ENCODE measurements around the gene F7. TPM values are rescaled to one million over a fixed set of nuclear protein-coding genes. Genes with fewer than 3 reads are reported as not detected.

Gene F7
- total and polyA plus RNA-seq, 2 donors, result 0.14 to 0.24 TPM

GRCh38 chr13:113061796-113062425 is 43.7 kb upstream of the F7 start:
- 94% methylated on average over 14 of the region's 14 CpGs for WGBS
- Histone ChIP-seq H3K4me1 (ENCODE audit: control insufficient read depth in 2 of 2, insufficient read depth in 2 of 2, low read length in 2 of 2) (no peaks in the 10 kb centered on the region), H3K9me3 (ENCODE audit: control insufficient read depth in 2 of 2, insufficient read depth in 1 of 2, low read length in 1 of 2) (peaks cover 0 to 26% of the 10 kb centered on the region in 2 donors), H3K36me3 (ENCODE audit: control insufficient read depth in 2 of 2, insufficient read depth in 2 of 2, low read length in 1 of 2) (no peaks in the 10 kb centered on the region), H3K4me3 (ENCODE audit: low read length in 2 of 2) (no peak overlapping the region), H3K27me3 (ENCODE audit: control insufficient read depth in 2 of 2, insufficient read depth in 1 of 2, low read length in 1 of 2) (no peaks in the 10 kb centered on the region), H3K27ac (ENCODE audit: low read depth in 1 of 2, low read length in 1 of 2) (no peak overlapping the region)
- no peak for DNase-seq (ENCODE audit: low read depth in 6 of 9, low spot score in 9 of 9)

- no peak for DNase-seq (ENCODE audit: low read depth in 6 of 9, low spot score in 9 of 9)
- WGBS, result 97% methylated on average over 14 of the region's 14 CpGs
- Histone ChIP-seq H3K4me1 (ENCODE audit: control insufficient read depth in 2 of 2, insufficient read depth in 2 of 2, low read length in 2 of 2) (no peaks in the 10 kb centered on the region), H3K36me3 (ENCODE audit: control insufficient read depth in 2 of 2, insufficient read depth in 2 of 2, low read length in 1 of 2) (no peaks in the 10 kb centered on the region), H3K4me3 (ENCODE audit: low read length in 2 of 2) (no peak overlapping the region), H3K27ac (ENCODE audit: low read depth in 1 of 2, low read length in 1 of 2) (no peak overlapping the region), H3K9me3 (ENCODE audit: control insufficient read depth in 2 of 2, insufficient read depth in 1 of 2, low read length in 1 of 2) (peaks cover 0 to 18% of the 10 kb centered on the region in 2 donors), H3K27me3 (ENCODE audit: control insufficient read depth in 2 of 2, insufficient read depth in 1 of 2, low read length in 1 of 2) (no peaks in the 10 kb centered on the region)
Measured at GRCh38 chr13:113062691-113063090, 42.9 kb upstream of the F7 start.

GRCh38 chr13:113063091-113063491 is 42.5 kb upstream of the F7 start:
- 97% methylated on average over 22 of the region's 22 CpGs for WGBS

GRCh38 chr13:113064000-113064533 is 41.5 kb upstream of the F7 start:
- no peak overlapping the region for H3K27ac ChIP-seq (ENCODE audit: low read depth in 1 of 2, low read length in 1 of 2)
- no peaks in the 10 kb centered on the region for H3K4me1 ChIP-seq (ENCODE audit: control insufficient read depth in 2 of 2, insufficient read depth in 2 of 2, low read length in 2 of 2)
- peaks cover 0 to 7% of the 10 kb centered on the region in 2 donors for H3K9me3 ChIP-seq (ENCODE audit: control insufficient read depth in 2 of 2, insufficient read depth in 1 of 2, low read length in 1 of 2)
- no peaks in the 10 kb centered on the region for H3K27me3 ChIP-seq (ENCODE audit: control insufficient read depth in 2 of 2, insufficient read depth in 1 of 2, low read length in 1 of 2)
- H3K36me3 ChIP-seq (ENCODE audit: control insufficient read depth in 2 of 2, insufficient read depth in 2 of 2, low read length in 1 of 2), result no peaks in the 10 kb centered on the region
- no peak for DNase-seq (ENCODE audit: low read depth in 6 of 9, low spot score in 9 of 9)
- H3K4me3 ChIP-seq (ENCODE audit: low read length in 2 of 2), result no peak overlapping the region
- WGBS, result 96% methylated on average over 29 of the region's 29 CpGs

More at GRCh38 chr13:113063091-113063491, 42.5 kb upstream of the F7 start:
- no peaks in the 10 kb centered on the region for H3K36me3 ChIP-seq (ENCODE audit: control insufficient read depth in 2 of 2, insufficient read depth in 2 of 2, low read length in 1 of 2)
- no peaks in the 10 kb centered on the region for H3K4me1 ChIP-seq (ENCODE audit: control insufficient read depth in 2 of 2, insufficient read depth in 2 of 2, low read length in 2 of 2)
- H3K9me3 ChIP-seq (ENCODE audit: control insufficient read depth in 2 of 2, insufficient read depth in 1 of 2, low read length in 1 of 2), result peaks cover 0 to 14% of the 10 kb centered on the region in 2 donors
- DNase-seq (ENCODE audit: low read depth in 6 of 9, low spot score in 9 of 9), result no peak
- H3K27me3 ChIP-seq (ENCODE audit: control insufficient read depth in 2 of 2, insufficient read depth in 1 of 2, low read length in 1 of 2), result no peaks in the 10 kb centered on the region
- no peak overlapping the region for H3K27ac ChIP-seq (ENCODE audit: low read depth in 1 of 2, low read length in 1 of 2)
- no peak overlapping the region for H3K4me3 ChIP-seq (ENCODE audit: low read length in 2 of 2)

- no peak overlapping the region for H3K4me3 ChIP-seq (ENCODE audit: low read length in 2 of 2)
- H3K4me1 ChIP-seq (ENCODE audit: control insufficient read depth in 2 of 2, insufficient read depth in 2 of 2, low read length in 2 of 2), result no peaks in the 10 kb centered on the region
- 94% methylated on average over 41 of the region's 41 CpGs for WGBS
- H3K9me3 ChIP-seq (ENCODE audit: control insufficient read depth in 2 of 2, insufficient read depth in 1 of 2, low read length in 1 of 2), result peaks cover 0 to 9% of the 10 kb centered on the region in 2 donors
- H3K36me3 ChIP-seq (ENCODE audit: control insufficient read depth in 2 of 2, insufficient read depth in 2 of 2, low read length in 1 of 2), result no peaks in the 10 kb centered on the region
- DNase-seq (ENCODE audit: low read depth in 6 of 9, low spot score in 9 of 9), result no peak
- no peak overlapping the region for H3K27ac ChIP-seq (ENCODE audit: low read depth in 1 of 2, low read length in 1 of 2)
- H3K27me3 ChIP-seq (ENCODE audit: control insufficient read depth in 2 of 2, insufficient read depth in 1 of 2, low read length in 1 of 2), result no peaks in the 10 kb centered on the region
Measured at GRCh38 chr13:113064534-113065405, 40.8 kb upstream of the F7 start.

- H3K36me3 ChIP-seq (ENCODE audit: control insufficient read depth in 2 of 2, insufficient read depth in 2 of 2, low read length in 1 of 2), result peaks cover 0 to 4% of the 10 kb centered on the region in 2 donors
- WGBS, result 97% methylated on average over 29 of the region's 29 CpGs
Measured at GRCh38 chr13:113065406-113066141, 40.0 kb upstream of the F7 start.

GRCh38 chr13:113066142-113066455 is 39.5 kb upstream of the F7 start:
- H3K4me3 ChIP-seq (ENCODE audit: low read length in 2 of 2), result no peak overlapping the region
- no peaks in the 10 kb centered on the region for H3K27me3 ChIP-seq (ENCODE audit: control insufficient read depth in 2 of 2, insufficient read depth in 1 of 2, low read length in 1 of 2)
- H3K4me1 ChIP-seq (ENCODE audit: control insufficient read depth in 2 of 2, insufficient read depth in 2 of 2, low read length in 2 of 2), result no peaks in the 10 kb centered on the region
- H3K9me3 ChIP-seq (ENCODE audit: control insufficient read depth in 2 of 2, insufficient read depth in 1 of 2, low read length in 1 of 2), result peaks cover 0 to 14% of the 10 kb centered on the region in 2 donors
- peaks cover 0 to 5% of the 10 kb centered on the region in 2 donors for H3K36me3 ChIP-seq (ENCODE audit: control insufficient read depth in 2 of 2, insufficient read depth in 2 of 2, low read length in 1 of 2)
- WGBS, result 95% methylated on average over 10 of the region's 10 CpGs
- no peak for DNase-seq (ENCODE audit: low read depth in 6 of 9, low spot score in 9 of 9)
- H3K27ac ChIP-seq (ENCODE audit: low read depth in 1 of 2, low read length in 1 of 2), result no peak overlapping the region

More at GRCh38 chr13:113065406-113066141, 40.0 kb upstream of the F7 start:
- no peak overlapping the region for H3K27ac ChIP-seq (ENCODE audit: low read depth in 1 of 2, low read length in 1 of 2)
- no peaks in the 10 kb centered on the region for H3K27me3 ChIP-seq (ENCODE audit: control insufficient read depth in 2 of 2, insufficient read depth in 1 of 2, low read length in 1 of 2)
- H3K4me1 ChIP-seq (ENCODE audit: control insufficient read depth in 2 of 2, insufficient read depth in 2 of 2, low read length in 2 of 2), result no peaks in the 10 kb centered on the region
- peaks cover 0 to 14% of the 10 kb centered on the region in 2 donors for H3K9me3 ChIP-seq (ENCODE audit: control insufficient read depth in 2 of 2, insufficient read depth in 1 of 2, low read length in 1 of 2)
- no peak for DNase-seq (ENCODE audit: low read depth in 6 of 9, low spot score in 9 of 9)
- H3K4me3 ChIP-seq (ENCODE audit: low read length in 2 of 2), result no peak overlapping the region

- Histone ChIP-seq H3K36me3 (ENCODE audit: control insufficient read depth in 2 of 2, insufficient read depth in 2 of 2, low read length in 1 of 2) (peaks cover 0 to 5% of the 10 kb centered on the region in 2 donors), H3K4me3 (ENCODE audit: low read length in 2 of 2) (no peak overlapping the region), H3K9me3 (ENCODE audit: control insufficient read depth in 2 of 2, insufficient read depth in 1 of 2, low read length in 1 of 2) (peaks cover 0 to 14% of the 10 kb centered on the region in 2 donors), H3K27ac (ENCODE audit: low read depth in 1 of 2, low read length in 1 of 2) (no peak overlapping the region), H3K27me3 (ENCODE audit: control insufficient read depth in 2 of 2, insufficient read depth in 1 of 2, low read length in 1 of 2) (no peaks in the 10 kb centered on the region), H3K4me1 (ENCODE audit: control insufficient read depth in 2 of 2, insufficient read depth in 2 of 2, low read length in 2 of 2) (no peaks in the 10 kb centered on the region)
- 95% methylated on average over 19 of the region's 19 CpGs for WGBS
- no peak for DNase-seq (ENCODE audit: low read depth in 6 of 9, low spot score in 9 of 9)
Measured at GRCh38 chr13:113066746-113067145, 38.8 kb upstream of the F7 start.
